Measurements from ENCODE around the gene ZNF567. TPM values are rescaled to one million over a fixed set of nuclear protein-coding genes. Genes with fewer than 3 reads are reported as not detected.
A peak's percentile ranks its signal among the peaks of the same experiment; 100 is the strongest.

The ZNF567 gene
- total and polyA plus RNA-seq, 4 donors: 1.7 to 4.3 (median 2.6) TPM

DNA sequence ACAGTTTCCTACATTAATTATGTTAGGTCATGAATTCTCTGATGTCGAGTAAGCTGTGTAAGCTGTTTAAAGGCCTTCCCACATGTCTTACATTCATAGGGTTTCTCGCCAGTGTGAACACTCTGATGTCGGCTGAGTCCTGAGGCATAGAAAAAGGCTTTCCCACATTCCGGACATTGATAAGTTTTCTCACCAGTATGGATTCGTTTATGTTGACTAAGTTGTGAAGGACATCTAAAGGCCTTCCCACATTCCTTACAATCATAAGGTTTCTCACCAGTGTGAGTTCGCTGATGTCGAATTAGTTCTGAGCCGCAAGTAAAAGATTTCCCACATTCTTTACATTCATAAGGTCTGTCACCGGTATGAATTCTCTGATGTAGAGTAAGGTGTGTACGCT lies 60.3 kb downstream of the ZNF567 start:
- H3K4me1 ChIP-seq (ENCODE audit: control insufficient read depth in 4 of 4, insufficient read depth in 4 of 4, low read length in 3 of 4): no peaks in the 10 kb centered on the region
- H3K9ac ChIP-seq (ENCODE audit: low read depth in 1 of 2, low read length in 2 of 2): no peak overlapping the region
- H3K4me3 ChIP-seq (ENCODE audit: low read depth in 1 of 3, low read length in 3 of 3): peak overlapping the region in 2 of 3 donors; percentile 25 to 79

More for the DNA sequence above, 60.3 kb downstream of the ZNF567 start:
- 98% methylated on average over 10 of the region's 10 CpGs for WGBS
- H3K27ac ChIP-seq (ENCODE audit: low read depth in 1 of 2, low read length in 2 of 2): no peak overlapping the region
- no peak for TF ChIP-seq TAF1 (conservative IDR thresholded peaks at IDR 0.05)
- TF ChIP-seq, protein P1, sequence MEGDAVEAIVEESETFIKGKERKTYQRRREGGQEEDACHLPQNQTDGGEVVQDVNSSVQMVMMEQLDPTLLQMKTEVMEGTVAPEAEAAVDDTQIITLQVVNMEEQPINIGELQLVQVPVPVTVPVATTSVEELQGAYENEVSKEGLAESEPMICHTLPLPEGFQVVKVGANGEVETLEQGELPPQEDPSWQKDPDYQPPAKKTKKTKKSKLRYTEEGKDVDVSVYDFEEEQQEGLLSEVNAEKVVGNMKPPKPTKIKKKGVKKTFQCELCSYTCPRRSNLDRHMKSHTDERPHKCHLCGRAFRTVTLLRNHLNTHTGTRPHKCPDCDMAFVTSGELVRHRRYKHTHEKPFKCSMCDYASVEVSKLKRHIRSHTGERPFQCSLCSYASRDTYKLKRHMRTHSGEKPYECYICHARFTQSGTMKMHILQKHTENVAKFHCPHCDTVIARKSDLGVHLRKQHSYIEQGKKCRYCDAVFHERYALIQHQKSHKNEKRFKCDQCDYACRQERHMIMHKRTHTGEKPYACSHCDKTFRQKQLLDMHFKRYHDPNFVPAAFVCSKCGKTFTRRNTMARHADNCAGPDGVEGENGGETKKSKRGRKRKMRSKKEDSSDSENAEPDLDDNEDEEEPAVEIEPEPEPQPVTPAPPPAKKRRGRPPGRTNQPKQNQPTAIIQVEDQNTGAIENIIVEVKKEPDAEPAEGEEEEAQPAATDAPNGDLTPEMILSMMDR (IDR thresholded peaks at IDR 0.05; ENCODE audit: low read depth, low read length, missing input control): no peak
- TF ChIP-seq FOXA1 (IDR thresholded peaks at IDR 0.05): no peak
- TF ChIP-seq EGR1 (IDR thresholded peaks at IDR 0.05; ENCODE audit: low read depth in 2 of 2): no peak
- no peak for TF ChIP-seq RAD21 (IDR thresholded peaks at IDR 0.05)
- TF ChIP-seq GABPA (IDR thresholded peaks at IDR 0.05 in 1 of 2, conservative IDR thresholded peaks at IDR 0.05 in 1 of 2): no peak
- TF ChIP-seq, protein P2, sequence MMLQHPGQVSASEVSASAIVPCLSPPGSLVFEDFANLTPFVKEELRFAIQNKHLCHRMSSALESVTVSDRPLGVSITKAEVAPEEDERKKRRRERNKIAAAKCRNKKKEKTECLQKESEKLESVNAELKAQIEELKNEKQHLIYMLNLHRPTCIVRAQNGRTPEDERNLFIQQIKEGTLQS (IDR thresholded peaks at IDR 0.05): no peak
- TF ChIP-seq YY1 (IDR thresholded peaks at IDR 0.05): no peak
- TF ChIP-seq, protein P3, sequence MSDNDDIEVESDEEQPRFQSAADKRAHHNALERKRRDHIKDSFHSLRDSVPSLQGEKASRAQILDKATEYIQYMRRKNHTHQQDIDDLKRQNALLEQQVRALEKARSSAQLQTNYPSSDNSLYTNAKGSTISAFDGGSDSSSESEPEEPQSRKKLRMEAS (IDR thresholded peaks at IDR 0.05): no peak
- no peak for TF ChIP-seq SP1 (IDR thresholded peaks at IDR 0.05)
- no peak for TF ChIP-seq RXRA (IDR thresholded peaks at IDR 0.05)
- no peak for TF ChIP-seq NR2F2 (IDR thresholded peaks at IDR 0.05)
- no peak for TF ChIP-seq HNF4A (conservative IDR thresholded peaks at IDR 0.05)
- no peak for TF ChIP-seq HNF4G (IDR thresholded peaks at IDR 0.05)
- TF ChIP-seq, protein P4, sequence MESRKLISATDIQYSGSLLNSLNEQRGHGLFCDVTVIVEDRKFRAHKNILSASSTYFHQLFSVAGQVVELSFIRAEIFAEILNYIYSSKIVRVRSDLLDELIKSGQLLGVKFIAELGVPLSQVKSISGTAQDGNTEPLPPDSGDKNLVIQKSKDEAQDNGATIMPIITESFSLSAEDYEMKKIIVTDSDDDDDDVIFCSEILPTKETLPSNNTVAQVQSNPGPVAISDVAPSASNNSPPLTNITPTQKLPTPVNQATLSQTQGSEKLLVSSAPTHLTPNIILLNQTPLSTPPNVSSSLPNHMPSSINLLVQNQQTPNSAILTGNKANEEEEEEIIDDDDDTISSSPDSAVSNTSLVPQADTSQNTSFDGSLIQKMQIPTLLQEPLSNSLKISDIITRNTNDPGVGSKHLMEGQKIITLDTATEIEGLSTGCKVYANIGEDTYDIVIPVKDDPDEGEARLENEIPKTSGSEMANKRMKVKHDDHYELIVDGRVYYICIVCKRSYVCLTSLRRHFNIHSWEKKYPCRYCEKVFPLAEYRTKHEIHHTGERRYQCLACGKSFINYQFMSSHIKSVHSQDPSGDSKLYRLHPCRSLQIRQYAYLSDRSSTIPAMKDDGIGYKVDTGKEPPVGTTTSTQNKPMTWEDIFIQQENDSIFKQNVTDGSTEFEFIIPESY (IDR thresholded peaks at IDR 0.05): no peak
- TF ChIP-seq FOXA2 (IDR thresholded peaks at IDR 0.05): no peak
- TF ChIP-seq, protein P5, sequence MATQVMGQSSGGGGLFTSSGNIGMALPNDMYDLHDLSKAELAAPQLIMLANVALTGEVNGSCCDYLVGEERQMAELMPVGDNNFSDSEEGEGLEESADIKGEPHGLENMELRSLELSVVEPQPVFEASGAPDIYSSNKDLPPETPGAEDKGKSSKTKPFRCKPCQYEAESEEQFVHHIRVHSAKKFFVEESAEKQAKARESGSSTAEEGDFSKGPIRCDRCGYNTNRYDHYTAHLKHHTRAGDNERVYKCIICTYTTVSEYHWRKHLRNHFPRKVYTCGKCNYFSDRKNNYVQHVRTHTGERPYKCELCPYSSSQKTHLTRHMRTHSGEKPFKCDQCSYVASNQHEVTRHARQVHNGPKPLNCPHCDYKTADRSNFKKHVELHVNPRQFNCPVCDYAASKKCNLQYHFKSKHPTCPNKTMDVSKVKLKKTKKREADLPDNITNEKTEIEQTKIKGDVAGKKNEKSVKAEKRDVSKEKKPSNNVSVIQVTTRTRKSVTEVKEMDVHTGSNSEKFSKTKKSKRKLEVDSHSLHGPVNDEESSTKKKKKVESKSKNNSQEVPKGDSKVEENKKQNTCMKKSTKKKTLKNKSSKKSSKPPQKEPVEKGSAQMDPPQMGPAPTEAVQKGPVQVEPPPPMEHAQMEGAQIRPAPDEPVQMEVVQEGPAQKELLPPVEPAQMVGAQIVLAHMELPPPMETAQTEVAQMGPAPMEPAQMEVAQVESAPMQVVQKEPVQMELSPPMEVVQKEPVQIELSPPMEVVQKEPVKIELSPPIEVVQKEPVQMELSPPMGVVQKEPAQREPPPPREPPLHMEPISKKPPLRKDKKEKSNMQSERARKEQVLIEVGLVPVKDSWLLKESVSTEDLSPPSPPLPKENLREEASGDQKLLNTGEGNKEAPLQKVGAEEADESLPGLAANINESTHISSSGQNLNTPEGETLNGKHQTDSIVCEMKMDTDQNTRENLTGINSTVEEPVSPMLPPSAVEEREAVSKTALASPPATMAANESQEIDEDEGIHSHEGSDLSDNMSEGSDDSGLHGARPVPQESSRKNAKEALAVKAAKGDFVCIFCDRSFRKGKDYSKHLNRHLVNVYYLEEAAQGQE (IDR thresholded peaks at IDR 0.05): no peak
- no peak for TF ChIP-seq JUND (IDR thresholded peaks at IDR 0.05)
- H3K9me3 ChIP-seq (ENCODE audit: control insufficient read depth in 4 of 4, low read length in 3 of 4): peaks cover 52 to 81% (median 67%) of the 10 kb centered on the region in 4 donors
- no peaks in the 10 kb centered on the region for H3K27me3 ChIP-seq (ENCODE audit: control insufficient read depth in 4 of 4, insufficient read depth in 4 of 4, low read length in 3 of 4)
- DNase-seq (ENCODE audit: low spot score): no peak
- H3K36me3 ChIP-seq (ENCODE audit: control insufficient read depth in 4 of 4, insufficient read depth in 3 of 4, low read depth in 1 of 4, low read length in 3 of 4): peaks cover 13 to 52% (median 48%) of the 10 kb centered on the region in 4 donors

Measured in liver (tissue), 9 donors.